ENCODE results near the gene RXRA.

The RXRA gene

GRCh38 chr9:134340475-134341160 is 14.4 kb downstream of the RXRA start:
- DNase-seq: no peak

GRCh38 chr9:134341306-134341705 is 15.1 kb downstream of the RXRA start:
- no peak for DNase-seq

GRCh38 chr9:134341929-134342745 is 15.9 kb downstream of the RXRA start:
- DNase-seq: no peak

- no peak for DNase-seq
Measured at GRCh38 chr9:134342746-134343115, 16.5 kb downstream of the RXRA start.

GRCh38 chr9:134343637-134344036 is 17.4 kb downstream of the RXRA start:
- no peak for DNase-seq

- no peak for DNase-seq
Measured at GRCh38 chr9:134344068-134344799, 18.0 kb downstream of the RXRA start.

GRCh38 chr9:134344800-134345310 is 18.6 kb downstream of the RXRA start:
- DNase-seq: no peak

- no peak for DNase-seq
Measured at GRCh38 chr9:134345737-134346136, 19.5 kb downstream of the RXRA start.

GRCh38 chr9:134346151-134346550 is 19.9 kb downstream of the RXRA start:
- DNase-seq: peak; percentile 62

GRCh38 chr9:134346840-134347583 is 20.8 kb downstream of the RXRA start:
- no peak for DNase-seq

- DNase-seq: no peak
Measured at GRCh38 chr9:134347996-134348395, 21.7 kb downstream of the RXRA start.

GRCh38 chr9:134348404-134349155 is 22.3 kb downstream of the RXRA start:
- DNase-seq: peak; percentile 58

- DNase-seq: no peak
Measured at GRCh38 chr9:134349936-134350335, 23.7 kb downstream of the RXRA start.

- DNase-seq: peak; percentile 33
Measured at GRCh38 chr9:134350416-134350994, 24.2 kb downstream of the RXRA start.

GRCh38 chr9:134351606-134352176 is 25.4 kb downstream of the RXRA start:
- no peak for DNase-seq

- DNase-seq: no peak
Measured at GRCh38 chr9:134352247-134352933, 26.1 kb downstream of the RXRA start.

GRCh38 chr9:134353539-134353938 is 27.3 kb downstream of the RXRA start:
- DNase-seq: no peak

GRCh38 chr9:134355158-134355557 is 28.9 kb downstream of the RXRA start:
- DNase-seq: no peak

- peak; percentile 36 for DNase-seq
Measured at GRCh38 chr9:134355561-134356279, 29.5 kb downstream of the RXRA start.
